Measurements from ENCODE around the gene FAM221B. TPM values are rescaled to one million over a fixed set of nuclear protein-coding genes. Genes with fewer than 3 reads are reported as not detected.

The FAM221B gene
- total RNA-seq, 1 donor = not detected

- H3K9me3 ChIP-seq (ENCODE audit: low read depth, low read length) = no peaks in the 10 kb centered on the region
- no peak overlapping the region for H3K4me3 ChIP-seq (ENCODE audit: low read length)
- H3K27me3 ChIP-seq (ENCODE audit: insufficient read depth, low read length) = peaks cover 3% of the 10 kb centered on the region
- H3K4me1 ChIP-seq (ENCODE audit: insufficient read depth, low read length) = peaks cover 58% of the 10 kb centered on the region
These were observed 11.4 kb upstream of the FAM221B start for GRCh38 chr9:35839926-35840325.

GRCh38 chr9:35836595-35836994, 8.1 kb upstream of the FAM221B start:
- no peak overlapping the region for H3K4me3 ChIP-seq (ENCODE audit: low read length)
- no peaks in the 10 kb centered on the region for H3K9me3 ChIP-seq (ENCODE audit: low read depth, low read length)
- peaks cover 52% of the 10 kb centered on the region for H3K4me1 ChIP-seq (ENCODE audit: insufficient read depth, low read length)
- peaks cover 3% of the 10 kb centered on the region for H3K27me3 ChIP-seq (ENCODE audit: insufficient read depth, low read length)

GRCh38 chr9:35835766-35836165, 7.2 kb upstream of the FAM221B start:
- peaks cover 59% of the 10 kb centered on the region for H3K4me1 ChIP-seq (ENCODE audit: insufficient read depth, low read length)
- H3K4me3 ChIP-seq (ENCODE audit: low read length) = no peak overlapping the region
- H3K9me3 ChIP-seq (ENCODE audit: low read depth, low read length) = no peaks in the 10 kb centered on the region
- peaks cover 3% of the 10 kb centered on the region for H3K27me3 ChIP-seq (ENCODE audit: insufficient read depth, low read length)

- H3K4me3 ChIP-seq (ENCODE audit: low read length) = no peak overlapping the region
- peaks cover 58% of the 10 kb centered on the region for H3K4me1 ChIP-seq (ENCODE audit: insufficient read depth, low read length)
- H3K27me3 ChIP-seq (ENCODE audit: insufficient read depth, low read length) = peaks cover 3% of the 10 kb centered on the region
- no peaks in the 10 kb centered on the region for H3K9me3 ChIP-seq (ENCODE audit: low read depth, low read length)
These were observed 6.7 kb upstream of the FAM221B start for GRCh38 chr9:35835216-35835632.

- no peak overlapping the region for H3K4me3 ChIP-seq (ENCODE audit: low read length)
- H3K27me3 ChIP-seq (ENCODE audit: insufficient read depth, low read length) = peaks cover 3% of the 10 kb centered on the region
- H3K4me1 ChIP-seq (ENCODE audit: insufficient read depth, low read length) = peaks cover 58% of the 10 kb centered on the region
- H3K9me3 ChIP-seq (ENCODE audit: low read depth, low read length) = no peaks in the 10 kb centered on the region
These were observed 6.0 kb upstream of the FAM221B start for GRCh38 chr9:35834260-35835215.

GRCh38 chr9:35832814-35833213, 4.3 kb upstream of the FAM221B start:
- Histone ChIP-seq H3K27me3 (ENCODE audit: insufficient read depth, low read length) (no peaks in the 10 kb centered on the region), H3K4me3 (ENCODE audit: low read length) (no peak overlapping the region), H3K4me1 (ENCODE audit: insufficient read depth, low read length) (peaks cover 66% of the 10 kb centered on the region), H3K9me3 (ENCODE audit: low read depth, low read length) (no peaks in the 10 kb centered on the region)

GRCh38 chr9:35831040-35831439, 2.5 kb upstream of the FAM221B start:
- Histone ChIP-seq H3K27me3 (ENCODE audit: insufficient read depth, low read length) (peaks cover 3% of the 10 kb centered on the region), H3K9me3 (ENCODE audit: low read depth, low read length) (no peaks in the 10 kb centered on the region), H3K4me3 (ENCODE audit: low read length) (no peak overlapping the region), H3K4me1 (ENCODE audit: insufficient read depth, low read length) (peaks cover 65% of the 10 kb centered on the region)

- H3K4me1 ChIP-seq (ENCODE audit: insufficient read depth, low read length) = peaks cover 52% of the 10 kb centered on the region
- H3K9me3 ChIP-seq (ENCODE audit: low read depth, low read length) = no peaks in the 10 kb centered on the region
- no peak overlapping the region for H3K4me3 ChIP-seq (ENCODE audit: low read length)
- H3K27me3 ChIP-seq (ENCODE audit: insufficient read depth, low read length) = peaks cover 3% of the 10 kb centered on the region
These were observed 1.2 kb upstream of the FAM221B start for GRCh38 chr9:35829764-35830096.

GRCh38 chr9:35829084-35829763, 692 bp upstream of the FAM221B start, which contains the start of gene TMEM8B:
Gene TMEM8B (plus strand): TSS chr9:35829228. CDS start chr9:35829448, 220 bp downstream.
- peaks cover 47% of the 10 kb centered on the region for H3K4me1 ChIP-seq (ENCODE audit: insufficient read depth, low read length)
- peak within 1 kb of the TSS; percentile 41 for H3K4me3 ChIP-seq (ENCODE audit: low read length)
- peaks cover 3% of the 10 kb centered on the region for H3K27me3 ChIP-seq (ENCODE audit: insufficient read depth, low read length)
- H3K9me3 ChIP-seq (ENCODE audit: low read depth, low read length) = no peaks in the 10 kb centered on the region

- Histone ChIP-seq H3K27me3 (ENCODE audit: insufficient read depth, low read length) (peaks cover 3% of the 10 kb centered on the region), H3K4me3 (ENCODE audit: low read length) (no peak overlapping the region), H3K4me1 (ENCODE audit: insufficient read depth, low read length) (peaks cover 29% of the 10 kb centered on the region), H3K9me3 (ENCODE audit: low read depth, low read length) (no peaks in the 10 kb centered on the region)
These were observed 1.0 kb downstream of the FAM221B start for GRCh38 chr9:35827486-35827885.

GRCh38 chr9:35826071-35826701, 2.3 kb downstream of the FAM221B start:
- H3K9me3 ChIP-seq (ENCODE audit: low read depth, low read length) = no peaks in the 10 kb centered on the region
- H3K4me3 ChIP-seq (ENCODE audit: low read length) = no peak overlapping the region
- peaks cover 22% of the 10 kb centered on the region for H3K4me1 ChIP-seq (ENCODE audit: insufficient read depth, low read length)
- H3K27me3 ChIP-seq (ENCODE audit: insufficient read depth, low read length) = peaks cover 3% of the 10 kb centered on the region

GRCh38 chr9:35822926-35823325, 5.6 kb downstream of the FAM221B start:
- H3K9me3 ChIP-seq (ENCODE audit: low read depth, low read length) = no peaks in the 10 kb centered on the region
- peaks cover 3% of the 10 kb centered on the region for H3K27me3 ChIP-seq (ENCODE audit: insufficient read depth, low read length)
- no peak overlapping the region for H3K4me3 ChIP-seq (ENCODE audit: low read length)
- H3K4me1 ChIP-seq (ENCODE audit: insufficient read depth, low read length) = no peaks in the 10 kb centered on the region

- Histone ChIP-seq H3K4me3 (ENCODE audit: low read length) (no peak overlapping the region), H3K9me3 (ENCODE audit: low read depth, low read length) (no peaks in the 10 kb centered on the region), H3K27me3 (ENCODE audit: insufficient read depth, low read length) (no peaks in the 10 kb centered on the region), H3K4me1 (ENCODE audit: insufficient read depth, low read length) (peaks cover 8% of the 10 kb centered on the region)
These were observed 8.5 kb downstream of the FAM221B start for GRCh38 chr9:35820076-35820475.

- H3K27me3 ChIP-seq (ENCODE audit: insufficient read depth, low read length) = no peaks in the 10 kb centered on the region
- no peak overlapping the region for H3K4me3 ChIP-seq (ENCODE audit: low read length)
- H3K4me1 ChIP-seq (ENCODE audit: insufficient read depth, low read length) = peaks cover 22% of the 10 kb centered on the region
- no peaks in the 10 kb centered on the region for H3K9me3 ChIP-seq (ENCODE audit: low read depth, low read length)
These were observed 10.2 kb downstream of the FAM221B start for GRCh38 chr9:35818341-35818740.

GRCh38 chr9:35816708-35817107, 11.8 kb downstream of the FAM221B start:
- Histone ChIP-seq H3K27me3 (ENCODE audit: insufficient read depth, low read length) (no peaks in the 10 kb centered on the region), H3K4me3 (ENCODE audit: low read length) (no peak overlapping the region), H3K9me3 (ENCODE audit: low read depth, low read length) (no peaks in the 10 kb centered on the region), H3K4me1 (ENCODE audit: insufficient read depth, low read length) (peaks cover 36% of the 10 kb centered on the region)

Data from mononuclear cell (primary cell).